DND-41 (cell line): Measurements from ENCODE around the gene TBC1D1.

ENCODE experiments used
- EZH2 ChIP-seq: IDR thresholded peaks from 3 replicates; pipeline ENCODE4 v1.6.1; 2012; ENCODE audit warnings: borderline replicate concordance, low read depth, mild to moderate bottlenecking, moderate library complexity, low read length, inconsistent platforms; ENCODE audit not compliant: severe bottlenecking
- TF ChIP-seq, protein P1 (sequence below): IDR thresholded peaks from 2 replicates; pipeline ENCODE4 v1.5.1; 2012; ENCODE audit warnings: borderline replicate concordance, low read length, moderate library complexity, mild to moderate bottlenecking; ENCODE audit not compliant: poor library complexity, severe bottlenecking; ENCODE audit errors: extremely low read depth

GRCh38 chr4:38164346-38164745 lies 273.5 kb downstream of the TBC1D1 start:
- TF ChIP-seq, protein P1, sequence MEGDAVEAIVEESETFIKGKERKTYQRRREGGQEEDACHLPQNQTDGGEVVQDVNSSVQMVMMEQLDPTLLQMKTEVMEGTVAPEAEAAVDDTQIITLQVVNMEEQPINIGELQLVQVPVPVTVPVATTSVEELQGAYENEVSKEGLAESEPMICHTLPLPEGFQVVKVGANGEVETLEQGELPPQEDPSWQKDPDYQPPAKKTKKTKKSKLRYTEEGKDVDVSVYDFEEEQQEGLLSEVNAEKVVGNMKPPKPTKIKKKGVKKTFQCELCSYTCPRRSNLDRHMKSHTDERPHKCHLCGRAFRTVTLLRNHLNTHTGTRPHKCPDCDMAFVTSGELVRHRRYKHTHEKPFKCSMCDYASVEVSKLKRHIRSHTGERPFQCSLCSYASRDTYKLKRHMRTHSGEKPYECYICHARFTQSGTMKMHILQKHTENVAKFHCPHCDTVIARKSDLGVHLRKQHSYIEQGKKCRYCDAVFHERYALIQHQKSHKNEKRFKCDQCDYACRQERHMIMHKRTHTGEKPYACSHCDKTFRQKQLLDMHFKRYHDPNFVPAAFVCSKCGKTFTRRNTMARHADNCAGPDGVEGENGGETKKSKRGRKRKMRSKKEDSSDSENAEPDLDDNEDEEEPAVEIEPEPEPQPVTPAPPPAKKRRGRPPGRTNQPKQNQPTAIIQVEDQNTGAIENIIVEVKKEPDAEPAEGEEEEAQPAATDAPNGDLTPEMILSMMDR = no peak
- no peak for TF ChIP-seq EZH2
